Limb (tissue), 2 donors: Measurements from ENCODE around the gene NKAPL.
"Not testable (repeated sequence)": the region's sequence is repeated elsewhere in the genome, so short reads cannot be mapped to it uniquely, and the experiment has no call there.

Source experiments
- DNase-seq, 2 donors: peaks; one replicate each; pipeline ENCODE4 v3.0.0-alpha.2; 2016; ENCODE audit errors: extremely low spot score in 2 of 2

The NKAPL gene

DNA sequence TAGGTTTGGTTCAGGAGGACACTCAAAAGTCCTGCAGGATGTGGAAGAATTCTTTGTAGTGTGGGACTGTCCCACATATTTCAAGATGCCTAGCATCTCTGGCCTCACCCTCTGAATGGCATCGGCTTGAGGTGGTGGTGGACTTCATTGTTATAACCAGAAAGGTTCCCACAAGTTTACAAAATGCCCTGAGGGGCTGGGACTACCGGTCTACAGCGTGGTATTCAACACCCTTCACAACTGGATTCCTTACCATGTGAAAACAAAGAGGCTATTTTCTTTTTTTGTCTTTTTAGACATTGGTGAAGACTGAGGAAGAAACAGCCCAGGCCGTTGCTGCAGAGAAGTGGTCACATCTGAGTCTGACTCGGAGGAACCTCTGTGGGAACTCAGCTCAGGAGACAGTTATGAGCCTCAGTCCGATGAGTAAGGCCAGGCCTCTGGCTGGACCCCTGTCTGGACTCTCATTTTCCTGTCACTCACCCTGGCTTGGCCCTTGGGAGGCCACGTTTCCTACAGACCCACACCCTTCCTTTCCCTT, 37.5 kb downstream of the NKAPL start:
- no peak for DNase-seq

- DNase-seq = no peak
These were observed 44.5 kb downstream of the NKAPL start for GRCh38 chr6:28303570-28303969.

DNA sequence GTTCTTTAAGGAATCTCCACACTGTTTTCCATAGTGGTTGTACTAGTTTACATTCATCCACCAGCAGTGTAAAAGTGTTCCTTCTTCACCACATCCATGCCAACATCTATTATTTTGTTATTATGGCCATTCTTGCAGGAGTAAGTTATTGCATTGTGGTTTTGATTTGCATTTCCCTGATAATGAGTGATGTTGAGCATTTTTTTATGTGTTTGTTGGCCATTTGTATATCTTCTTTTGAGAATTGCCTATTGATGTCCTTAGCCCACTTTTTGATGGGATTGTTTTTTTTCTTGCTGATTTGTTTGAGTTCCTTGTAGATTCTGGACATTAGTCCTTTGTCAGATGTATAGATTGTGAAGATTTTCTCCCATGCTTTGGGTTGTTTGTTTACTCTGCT, 47.3 kb downstream of the NKAPL start:
- not testable (repeated sequence) for DNase-seq
